Glutamatergic neuron (in vitro differentiated cells): ENCODE measurements around the gene TAF1A. TPM values are rescaled to one million over a fixed set of nuclear protein-coding genes. Genes with fewer than 3 reads are reported as not detected.

ENCODE experiments used
- DNase-seq: peaks from one replicate; pipeline ENCODE4 v3.0.0; 2022
- H3K27ac Mint-ChIP-seq: one replicate; pipeline ENCODE4 v1.8.0; 2020; ENCODE audit warnings: mild to moderate bottlenecking, mixed read lengths, inconsistent platforms; ENCODE audit not compliant: unreplicated experiment
- H3K27me3 Mint-ChIP-seq: one replicate; pipeline ENCODE4 v1.8.0; 2020; ENCODE audit warnings: mild to moderate bottlenecking, moderate library complexity, mixed read lengths, inconsistent platforms; ENCODE audit not compliant: unreplicated experiment
- H3K36me3 Mint-ChIP-seq: one replicate; pipeline ENCODE4 v1.8.0; 2020; ENCODE audit warnings: mild to moderate bottlenecking, mixed read lengths, inconsistent platforms; ENCODE audit not compliant: unreplicated experiment
- H3K4me1 Mint-ChIP-seq: one replicate; pipeline ENCODE4 v1.8.0; 2020; ENCODE audit warnings: mild to moderate bottlenecking, low read depth, mixed read lengths, inconsistent platforms; ENCODE audit not compliant: unreplicated experiment
- H3K4me3 Mint-ChIP-seq: one replicate; pipeline ENCODE4 v1.8.0; 2020; ENCODE audit warnings: mild to moderate bottlenecking, mixed read lengths, inconsistent platforms; ENCODE audit not compliant: unreplicated experiment
- H3K9me3 Mint-ChIP-seq: one replicate; pipeline ENCODE4 v1.8.0; 2020; ENCODE audit warnings: mild to moderate bottlenecking, moderate library complexity, mixed read lengths, inconsistent platforms; ENCODE audit not compliant: unreplicated experiment
- CTCF ChIP-seq: fragments of 200-600 bp; sonication (generic); IDR thresholded peaks from one replicate; pipeline ENCODE4 v1.5.0; 2021; ENCODE audit not compliant: partially characterized antibody, unreplicated experiment
- total RNA-seq: library from RNA; stranded (reverse); fragmentation: NEBNext Ultra II Directional; extraction: Animal tissue kit (Norgen Biotek cat#: 25700); gene quantifications from one replicate; pipeline ENCODE4 v1.2.1, GENCODE V29; 2021; ENCODE audit not compliant: unreplicated experiment

TAF1A gene
- total RNA-seq, 1 donor from 2014 or later, result 10.4 TPM

- Mint-ChIP-seq H3K4me3 (no peak overlapping the region), H3K27ac (no peak overlapping the region), H3K27me3 (no peaks in the 10 kb centered on the region), H3K9me3 (no peaks in the 10 kb centered on the region), H3K36me3 (no peaks in the 10 kb centered on the region), H3K4me1 (no peaks in the 10 kb centered on the region)
- no peak for DNase-seq
- TF ChIP-seq CTCF, result no peak
Observed at GRCh38 chr1:222521299-222522104, 68.2 kb downstream of the TAF1A start.

Other genes with a start within 250 kb of the TAF1A start
- not detected for gene HHIPL2, start 41.8 kb downstream of the TAF1A start, total RNA-seq
- 65.4 TPM for gene MIA3, start 28.2 kb upstream of the TAF1A start, total RNA-seq
- gene AIDA, start 122.6 kb upstream of the TAF1A start, total RNA-seq, result 73.3 TPM
- gene BROX, start 122.6 kb upstream of the TAF1A start, total RNA-seq, result 19.0 TPM
- gene FAM177B, start 147.3 kb upstream of the TAF1A start, total RNA-seq, result not detected
- 9.6 TPM for gene DISP1, start 225.1 kb upstream of the TAF1A start, total RNA-seq